Stimulated activated CD4-positive, alpha-beta T cell treated with anti-CD3 and anti-CD28 coated beads, Interleukin-1b, Interleukin-23, amount 100 ng/mL, for 24 hours (primary cell): ENCODE data around the gene PPM1L.
"Not testable (repeated sequence)": the region's sequence is repeated elsewhere in the genome, so short reads cannot be mapped to it uniquely, and the experiment has no call there.

Source experiments
- DNase-seq, 4 experiments: peaks; one replicate each; pipeline ENCODE4 v3.0.0-alpha.2; 2020; ENCODE audit warnings: low read depth in 4 of 4, low spot score in 1 of 4

The PPM1L gene

GRCh38 chr3:160980740-160981139, 224.7 kb downstream of the PPM1L start:
- DNase-seq, result no peak

- DNase-seq, result no peak
These were observed 225.3 kb downstream of the PPM1L start for GRCh38 chr3:160981217-160981938.

- DNase-seq, result no peak
These were observed 226.5 kb downstream of the PPM1L start for GRCh38 chr3:160982491-160982890.

DNA sequence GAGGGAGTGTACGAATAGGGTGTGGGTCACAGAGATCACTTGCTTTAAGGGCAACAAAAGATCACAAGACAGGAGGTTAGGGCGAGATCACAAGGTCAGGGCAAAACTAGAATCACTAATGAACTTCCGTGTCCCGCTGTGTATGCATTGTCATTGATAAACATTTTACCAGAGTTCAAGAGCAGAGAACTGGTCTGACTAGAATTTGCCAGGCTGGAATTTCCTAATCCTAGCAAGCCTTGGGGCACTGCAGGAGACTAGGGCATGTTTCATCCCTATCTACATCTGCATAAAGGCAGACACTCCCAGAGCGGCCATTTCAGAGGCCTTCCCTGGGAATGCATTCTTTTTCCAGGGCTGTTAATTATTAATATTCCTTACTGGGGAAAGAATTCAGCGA, 227.9 kb downstream of the PPM1L start:
- DNase-seq, result not testable (repeated sequence)

DNA sequence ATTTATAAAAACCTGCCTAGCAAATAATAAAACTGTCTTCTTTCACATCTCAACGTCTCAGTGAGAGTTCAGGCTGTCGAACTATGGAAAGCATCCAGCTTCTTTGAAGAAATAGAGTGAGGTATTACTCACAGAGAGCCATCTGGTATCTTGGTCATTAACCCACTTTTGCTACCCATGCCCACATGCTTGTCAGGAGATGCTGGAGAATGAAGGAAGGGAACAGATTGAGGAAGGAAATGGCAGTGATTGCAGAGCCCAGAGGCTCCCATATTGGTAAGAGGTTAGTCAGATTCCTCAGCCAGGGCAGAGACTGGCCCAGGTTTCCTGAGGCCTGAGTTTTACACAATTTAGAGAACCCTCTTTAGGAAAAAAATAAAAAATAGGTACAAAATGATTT, 230.0 kb downstream of the PPM1L start:
- no peak for DNase-seq

GRCh38 chr3:160987982-160988964, 232.2 kb downstream of the PPM1L start:
- DNase-seq, result no peak

DNA sequence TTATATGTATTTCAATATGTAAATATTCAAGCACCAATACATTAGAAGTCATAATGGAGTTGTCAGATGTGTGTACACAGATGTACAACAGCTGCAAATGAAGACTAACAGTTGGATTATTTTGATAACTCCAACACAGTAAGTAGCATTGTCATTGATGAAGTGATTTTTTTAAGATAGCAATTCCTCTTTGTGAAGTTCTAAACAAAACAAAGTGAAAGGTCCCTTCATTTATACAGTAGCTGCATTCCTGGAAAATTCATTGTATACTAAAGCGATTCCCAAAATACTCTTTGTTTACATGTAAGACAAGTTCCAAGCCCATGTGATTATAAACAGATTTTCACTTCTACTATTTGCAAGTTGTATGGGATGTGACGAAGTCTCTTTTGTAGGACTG, 234.4 kb downstream of the PPM1L start:
- no peak for DNase-seq

DNA sequence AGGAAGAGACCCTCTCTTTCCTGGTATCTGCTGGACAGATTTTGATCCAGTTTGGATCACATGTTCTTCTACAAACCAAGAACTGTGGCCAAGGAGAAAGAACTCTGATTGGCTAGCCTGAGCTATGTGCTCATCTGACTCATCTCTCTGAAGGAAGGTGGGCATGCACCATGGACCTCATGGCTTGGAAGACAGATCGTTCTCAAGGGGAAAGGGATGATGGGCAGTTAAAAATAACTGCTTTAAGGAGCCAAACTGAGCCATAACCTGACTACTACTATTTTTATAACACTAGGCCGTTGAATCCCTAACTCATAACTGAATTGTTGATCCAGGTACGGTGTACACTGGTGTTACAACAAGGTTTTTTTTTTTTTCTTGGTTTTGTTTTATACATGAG, 236.7 kb downstream of the PPM1L start:
- DNase-seq, result no peak

DNA sequence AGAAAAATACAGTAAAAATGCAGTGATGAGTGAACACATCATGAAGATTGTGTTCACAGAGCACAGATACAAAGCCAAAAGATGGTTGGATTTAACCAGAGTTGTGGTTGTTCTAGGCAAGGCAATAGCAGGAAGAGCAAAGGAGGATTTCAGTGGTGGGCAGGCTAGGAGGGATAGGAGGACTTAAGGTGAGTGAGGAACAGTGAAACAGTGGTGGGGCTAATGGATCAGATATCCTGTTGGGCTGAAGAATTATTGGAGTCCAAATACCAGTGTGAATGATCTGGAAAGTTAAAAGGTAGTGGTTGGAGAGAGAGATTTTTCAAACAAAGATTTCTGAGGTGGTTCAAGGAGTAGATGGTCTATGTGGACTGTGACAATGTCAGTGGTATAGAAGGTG, 240.8 kb downstream of the PPM1L start:
- DNase-seq, result no peak

GRCh38 chr3:160998581-160998980, 242.6 kb downstream of the PPM1L start:
- no peak for DNase-seq

GRCh38 chr3:160999274-160999673, 243.2 kb downstream of the PPM1L start:
- DNase-seq, result no peak

GRCh38 chr3:161008086-161008485, 252.1 kb downstream of the PPM1L start:
- no peak for DNase-seq

- DNase-seq, result not testable (repeated sequence)
These were observed 254.1 kb downstream of the PPM1L start for GRCh38 chr3:161010151-161010550.

DNA sequence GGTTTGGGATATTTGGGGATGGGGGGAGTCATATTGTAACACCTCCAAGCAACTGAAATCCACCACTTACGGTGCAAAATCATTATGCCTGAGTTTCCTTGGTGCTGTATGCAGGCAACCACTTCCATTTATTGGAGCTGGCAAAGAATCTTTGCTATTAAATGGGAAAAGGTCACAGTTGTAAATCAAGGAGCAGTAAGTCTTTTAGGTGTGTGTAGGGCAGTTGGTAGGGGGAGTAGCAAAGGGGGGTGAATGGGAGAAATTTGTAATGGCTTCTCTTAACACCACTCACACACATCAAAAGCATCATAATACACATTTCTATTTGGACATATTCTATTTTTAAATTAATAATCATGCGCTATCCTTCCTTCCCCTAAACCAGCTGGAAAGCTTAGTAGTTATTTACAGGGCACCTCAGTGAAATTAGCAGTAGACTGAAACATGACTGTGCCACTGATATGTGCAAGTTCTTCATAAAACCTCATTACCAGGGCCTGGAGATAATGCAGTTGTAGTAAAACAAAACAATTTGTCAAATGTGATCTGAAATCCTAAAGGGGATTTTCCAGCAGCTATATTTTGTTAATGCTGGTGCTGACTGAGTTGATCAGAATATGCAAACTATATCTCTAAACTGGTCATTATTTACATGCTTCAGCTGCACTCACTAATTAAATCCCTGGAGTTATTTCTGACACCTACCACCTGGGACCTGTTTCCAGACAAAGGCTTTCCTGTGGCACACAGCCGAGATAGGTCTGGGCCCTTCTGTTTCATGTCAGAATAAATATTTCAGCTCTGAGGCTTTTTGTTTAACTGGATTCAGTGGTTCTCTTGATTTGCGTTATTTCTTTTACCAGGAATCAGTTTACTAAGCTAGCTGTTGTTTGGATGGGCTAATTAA, 259.1 kb downstream of the PPM1L start:
- DNase-seq, result no peak

- no peak for DNase-seq
These were observed 260.6 kb downstream of the PPM1L start for GRCh38 chr3:161016417-161017313.

GRCh38 chr3:161017971-161018370, 261.9 kb downstream of the PPM1L start:
- DNase-seq, result no peak

DNA sequence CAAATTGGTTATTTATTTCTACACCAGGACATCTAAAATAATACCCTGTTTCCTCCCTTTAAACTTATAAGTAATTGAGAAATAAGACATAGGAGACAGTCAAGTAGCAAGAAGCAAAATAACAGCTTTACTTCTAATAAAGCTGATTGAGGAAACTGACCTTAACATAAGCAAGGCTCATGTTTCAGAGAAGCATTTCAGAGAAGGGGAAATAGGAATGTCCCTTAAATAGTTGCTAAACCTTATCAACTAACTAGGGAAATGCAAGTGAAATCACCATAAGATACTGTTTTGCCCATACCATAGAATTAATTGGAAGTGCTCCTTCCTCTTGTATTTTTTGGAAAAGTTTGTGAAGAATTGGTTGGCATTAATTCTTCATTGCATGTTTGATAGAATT, 264.2 kb downstream of the PPM1L start:
- no peak for DNase-seq

GRCh38 chr3:161025911-161026310, 269.9 kb downstream of the PPM1L start:
- no peak for DNase-seq

- DNase-seq, result no peak
These were observed 270.8 kb downstream of the PPM1L start for GRCh38 chr3:161026612-161027510.
